ENCODE data around the gene CPB2.

The CPB2 gene

GRCh38 chr13:46022481-46022880 lies 82.4 kb downstream of the CPB2 start:
- Histone ChIP-seq H3K4me2 (ENCODE audit: low read depth, low read length, poor library complexity, severe bottlenecking) (no peak overlapping the region), H3K27me3 (ENCODE audit: insufficient read depth, low read length, poor library complexity, severe bottlenecking) (no peaks in the 10 kb centered on the region), H4K20me1 (ENCODE audit: insufficient read depth, low read length, poor library complexity, severe bottlenecking) (peaks cover 34% of the 10 kb centered on the region), H3K79me2 (ENCODE audit: insufficient read depth, low read length) (peaks cover 63% of the 10 kb centered on the region), H3K9ac (ENCODE audit: low read depth, low read length, poor library complexity, severe bottlenecking) (no peak overlapping the region), H3F3A (ENCODE audit: low read depth) (no peaks in the 10 kb centered on the region), H3K36me3 (ENCODE audit: insufficient read depth, low read length) (peaks cover 57% of the 10 kb centered on the region), H3K9me3 (ENCODE audit: insufficient read depth, low read depth, low read length) (no peaks in the 10 kb centered on the region), H3K4me3 (ENCODE audit: low read length, poor library complexity, severe bottlenecking) (no peak overlapping the region), H2AFZ (ENCODE audit: low read length) (no peak overlapping the region), H3K9me2 (replicated peaks; ENCODE audit: low read depth, low read length) (no peaks in the 10 kb centered on the region), H3K4me1 (ENCODE audit: insufficient read depth, low read length, poor library complexity, severe bottlenecking) (no peaks in the 10 kb centered on the region)
- no peak for TF ChIP-seq EZH2phosphoT487 (IDR thresholded peaks at IDR 0.05; ENCODE audit: borderline replicate concordance)
- TF ChIP-seq, protein P1, sequence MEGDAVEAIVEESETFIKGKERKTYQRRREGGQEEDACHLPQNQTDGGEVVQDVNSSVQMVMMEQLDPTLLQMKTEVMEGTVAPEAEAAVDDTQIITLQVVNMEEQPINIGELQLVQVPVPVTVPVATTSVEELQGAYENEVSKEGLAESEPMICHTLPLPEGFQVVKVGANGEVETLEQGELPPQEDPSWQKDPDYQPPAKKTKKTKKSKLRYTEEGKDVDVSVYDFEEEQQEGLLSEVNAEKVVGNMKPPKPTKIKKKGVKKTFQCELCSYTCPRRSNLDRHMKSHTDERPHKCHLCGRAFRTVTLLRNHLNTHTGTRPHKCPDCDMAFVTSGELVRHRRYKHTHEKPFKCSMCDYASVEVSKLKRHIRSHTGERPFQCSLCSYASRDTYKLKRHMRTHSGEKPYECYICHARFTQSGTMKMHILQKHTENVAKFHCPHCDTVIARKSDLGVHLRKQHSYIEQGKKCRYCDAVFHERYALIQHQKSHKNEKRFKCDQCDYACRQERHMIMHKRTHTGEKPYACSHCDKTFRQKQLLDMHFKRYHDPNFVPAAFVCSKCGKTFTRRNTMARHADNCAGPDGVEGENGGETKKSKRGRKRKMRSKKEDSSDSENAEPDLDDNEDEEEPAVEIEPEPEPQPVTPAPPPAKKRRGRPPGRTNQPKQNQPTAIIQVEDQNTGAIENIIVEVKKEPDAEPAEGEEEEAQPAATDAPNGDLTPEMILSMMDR (conservative IDR thresholded peaks at IDR 0.05; ENCODE audit: low read length) = no peak

DNA sequence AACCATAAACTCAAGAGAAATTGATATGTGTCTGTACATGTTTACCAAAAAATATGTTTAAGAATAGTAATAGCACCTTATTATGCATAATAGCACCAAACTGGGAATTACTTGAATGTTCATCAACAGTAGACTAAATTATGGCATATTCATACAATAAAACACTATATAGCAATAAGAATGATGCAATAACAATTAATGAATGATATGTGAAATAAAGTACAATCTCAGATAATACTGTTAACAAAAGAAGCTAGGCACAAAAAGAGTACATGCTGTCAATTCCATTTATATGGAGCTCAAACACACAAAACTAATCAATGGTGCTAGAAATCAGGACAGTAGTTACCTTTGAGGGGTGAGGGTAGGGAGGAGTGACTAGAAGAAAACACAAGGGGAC lies 88.6 kb downstream of the CPB2 start:
- Histone ChIP-seq H3K4me2 (ENCODE audit: low read depth, low read length, poor library complexity, severe bottlenecking) (no peak overlapping the region), H3K27me3 (ENCODE audit: insufficient read depth, low read length, poor library complexity, severe bottlenecking) (no peaks in the 10 kb centered on the region), H3K4me1 (ENCODE audit: insufficient read depth, low read length, poor library complexity, severe bottlenecking) (no peaks in the 10 kb centered on the region), H3K36me3 (ENCODE audit: insufficient read depth, low read length) (peaks cover 75% of the 10 kb centered on the region), H3K9me2 (replicated peaks; ENCODE audit: low read depth, low read length) (no peaks in the 10 kb centered on the region), H3K9ac (ENCODE audit: low read depth, low read length, poor library complexity, severe bottlenecking) (no peak overlapping the region), H4K20me1 (ENCODE audit: insufficient read depth, low read length, poor library complexity, severe bottlenecking) (peaks cover 8% of the 10 kb centered on the region), H3F3A (ENCODE audit: low read depth) (no peaks in the 10 kb centered on the region), H3K9me3 (ENCODE audit: insufficient read depth, low read depth, low read length) (no peaks in the 10 kb centered on the region), H3K79me2 (ENCODE audit: insufficient read depth, low read length) (peaks cover 20% of the 10 kb centered on the region), H2AFZ (ENCODE audit: low read length) (no peak overlapping the region), H3K4me3 (ENCODE audit: low read length, poor library complexity, severe bottlenecking) (no peak overlapping the region)
- TF ChIP-seq, protein P1 (conservative IDR thresholded peaks at IDR 0.05; ENCODE audit: low read length) = no peak
- TF ChIP-seq EZH2phosphoT487 (IDR thresholded peaks at IDR 0.05; ENCODE audit: borderline replicate concordance) = no peak

DNA sequence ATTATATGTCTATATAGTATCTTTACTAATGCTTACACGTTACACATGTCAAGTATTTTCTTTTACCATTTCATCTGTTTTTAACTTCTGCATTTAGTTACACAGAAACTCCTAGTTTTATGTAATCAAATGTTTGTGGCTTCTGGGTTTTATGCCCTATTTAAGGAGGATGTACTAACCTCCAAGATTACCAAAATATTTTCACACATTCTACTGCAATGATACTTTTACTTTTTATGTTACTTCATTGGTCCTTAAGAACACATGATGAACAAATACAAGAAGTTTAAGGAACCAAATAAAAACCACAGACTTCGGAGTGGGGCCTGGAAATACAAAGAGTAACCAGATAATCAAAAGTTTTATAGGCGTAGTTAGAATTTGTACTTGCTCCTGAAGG lies 89.5 kb downstream of the CPB2 start:
- no peaks in the 10 kb centered on the region for H3K9me2 ChIP-seq (replicated peaks; ENCODE audit: low read depth, low read length)
- H3F3A ChIP-seq (ENCODE audit: low read depth) = no peaks in the 10 kb centered on the region
- no peaks in the 10 kb centered on the region for H3K4me1 ChIP-seq (ENCODE audit: insufficient read depth, low read length, poor library complexity, severe bottlenecking)
- no peak overlapping the region for H3K9ac ChIP-seq (ENCODE audit: low read depth, low read length, poor library complexity, severe bottlenecking)
- H3K36me3 ChIP-seq (ENCODE audit: insufficient read depth, low read length) = peaks cover 82% of the 10 kb centered on the region
- H3K9me3 ChIP-seq (ENCODE audit: insufficient read depth, low read depth, low read length) = no peaks in the 10 kb centered on the region
- no peak overlapping the region for H3K4me3 ChIP-seq (ENCODE audit: low read length, poor library complexity, severe bottlenecking)
- H3K79me2 ChIP-seq (ENCODE audit: insufficient read depth, low read length) = peaks cover 19% of the 10 kb centered on the region
- TF ChIP-seq EZH2phosphoT487 (IDR thresholded peaks at IDR 0.05; ENCODE audit: borderline replicate concordance) = no peak
- TF ChIP-seq, protein P1 (conservative IDR thresholded peaks at IDR 0.05; ENCODE audit: low read length) = no peak
- no peak overlapping the region for H3K4me2 ChIP-seq (ENCODE audit: low read depth, low read length, poor library complexity, severe bottlenecking)
- H4K20me1 ChIP-seq (ENCODE audit: insufficient read depth, low read length, poor library complexity, severe bottlenecking) = peaks cover 8% of the 10 kb centered on the region
- no peaks in the 10 kb centered on the region for H3K27me3 ChIP-seq (ENCODE audit: insufficient read depth, low read length, poor library complexity, severe bottlenecking)
- no peak overlapping the region for H2AFZ ChIP-seq (ENCODE audit: low read length)

All from Loucy (cell line).